ENCODE results near the gene MTG2. TPM values are rescaled to one million over a fixed set of nuclear protein-coding genes. Genes with fewer than 3 reads are reported as not detected.
A peak's percentile ranks its signal among the peaks of the same experiment; 100 is the strongest.

MTG2 gene
- total and polyA plus RNA-seq, 2 of the 13 experiments (the other 11 are each of a cell fraction or from before 2014, with no cell fraction given): 20.4 to 37.8 TPM

- TF ChIP-seq, protein P1, sequence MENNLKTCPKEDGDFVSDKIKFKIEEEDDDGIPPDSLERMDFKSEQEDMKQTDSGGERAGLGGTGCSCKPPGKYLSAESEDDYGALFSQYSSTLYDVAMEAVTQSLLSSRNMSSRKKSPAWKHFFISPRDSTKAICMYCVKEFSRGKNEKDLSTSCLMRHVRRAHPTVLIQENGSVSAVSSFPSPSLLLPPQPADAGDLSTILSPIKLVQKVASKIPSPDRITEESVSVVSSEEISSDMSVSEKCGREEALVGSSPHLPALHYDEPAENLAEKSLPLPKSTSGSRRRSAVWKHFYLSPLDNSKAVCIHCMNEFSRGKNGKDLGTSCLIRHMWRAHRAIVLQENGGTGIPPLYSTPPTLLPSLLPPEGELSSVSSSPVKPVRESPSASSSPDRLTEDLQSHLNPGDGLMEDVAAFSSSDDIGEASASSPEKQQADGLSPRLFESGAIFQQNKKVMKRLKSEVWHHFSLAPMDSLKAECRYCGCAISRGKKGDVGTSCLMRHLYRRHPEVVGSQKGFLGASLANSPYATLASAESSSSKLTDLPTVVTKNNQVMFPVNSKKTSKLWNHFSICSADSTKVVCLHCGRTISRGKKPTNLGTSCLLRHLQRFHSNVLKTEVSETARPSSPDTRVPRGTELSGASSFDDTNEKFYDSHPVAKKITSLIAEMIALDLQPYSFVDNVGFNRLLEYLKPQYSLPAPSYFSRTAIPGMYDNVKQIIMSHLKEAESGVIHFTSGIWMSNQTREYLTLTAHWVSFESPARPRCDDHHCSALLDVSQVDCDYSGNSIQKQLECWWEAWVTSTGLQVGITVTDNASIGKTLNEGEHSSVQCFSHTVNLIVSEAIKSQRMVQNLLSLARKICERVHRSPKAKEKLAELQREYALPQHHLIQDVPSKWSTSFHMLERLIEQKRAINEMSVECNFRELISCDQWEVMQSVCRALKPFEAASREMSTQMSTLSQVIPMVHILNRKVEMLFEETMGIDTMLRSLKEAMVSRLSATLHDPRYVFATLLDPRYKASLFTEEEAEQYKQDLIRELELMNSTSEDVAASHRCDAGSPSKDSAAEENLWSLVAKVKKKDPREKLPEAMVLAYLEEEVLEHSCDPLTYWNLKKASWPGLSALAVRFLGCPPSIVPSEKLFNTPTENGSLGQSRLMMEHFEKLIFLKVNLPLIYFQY (CRISPR knock-in tag; IDR thresholded peaks at IDR 0.05; ENCODE audit: borderline replicate concordance): peak; percentile 60; the same call in 1 of the 2 replicates
- peak; percentile 59; the same call in 1 of the 2 replicates for TF ChIP-seq ZBTB20 (CRISPR knock-in tag; IDR thresholded peaks at IDR 0.05; ENCODE audit: borderline replicate concordance, low read depth)
- TF ChIP-seq ZMYM4 (CRISPR knock-in tag; IDR thresholded peaks at IDR 0.05): peak; percentile 47; the same call in 1 of the 2 replicates
- no peak for TF ChIP-seq SMAD1 (CRISPR knock-in tag; IDR thresholded peaks at IDR 0.05; ENCODE audit: borderline replicate concordance, low read depth)
- TF ChIP-seq HDAC2 (CRISPR knock-in tag; IDR thresholded peaks at IDR 0.05): peak; percentile 55; the same call in 1 of the 2 replicates
- TF ChIP-seq HDAC1 (CRISPR knock-in tag; IDR thresholded peaks at IDR 0.05): peak; percentile 65
- peak; percentile 74 for TF ChIP-seq KLF6 (CRISPR knock-in tag; IDR thresholded peaks at IDR 0.05)
- TF ChIP-seq NFIB (CRISPR knock-in tag; IDR thresholded peaks at IDR 0.05; ENCODE audit: borderline replicate concordance): no peak
- TF ChIP-seq FOXK2 (IDR thresholded peaks at IDR 0.05): peak; percentile 72
- TF ChIP-seq ZFP36L1 (CRISPR knock-in tag; IDR thresholded peaks at IDR 0.05): peak; percentile 79; the same call in 1 of the 2 replicates
- TF ChIP-seq, protein P2, sequence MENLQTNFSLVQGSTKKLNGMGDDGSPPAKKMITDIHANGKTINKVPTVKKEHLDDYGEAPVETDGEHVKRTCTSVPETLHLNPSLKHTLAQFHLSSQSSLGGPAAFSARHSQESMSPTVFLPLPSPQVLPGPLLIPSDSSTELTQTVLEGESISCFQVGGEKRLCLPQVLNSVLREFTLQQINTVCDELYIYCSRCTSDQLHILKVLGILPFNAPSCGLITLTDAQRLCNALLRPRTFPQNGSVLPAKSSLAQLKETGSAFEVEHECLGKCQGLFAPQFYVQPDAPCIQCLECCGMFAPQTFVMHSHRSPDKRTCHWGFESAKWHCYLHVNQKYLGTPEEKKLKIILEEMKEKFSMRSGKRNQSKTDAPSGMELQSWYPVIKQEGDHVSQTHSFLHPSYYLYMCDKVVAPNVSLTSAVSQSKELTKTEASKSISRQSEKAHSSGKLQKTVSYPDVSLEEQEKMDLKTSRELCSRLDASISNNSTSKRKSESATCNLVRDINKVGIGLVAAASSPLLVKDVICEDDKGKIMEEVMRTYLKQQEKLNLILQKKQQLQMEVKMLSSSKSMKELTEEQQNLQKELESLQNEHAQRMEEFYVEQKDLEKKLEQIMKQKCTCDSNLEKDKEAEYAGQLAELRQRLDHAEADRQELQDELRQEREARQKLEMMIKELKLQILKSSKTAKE (CRISPR knock-in tag; IDR thresholded peaks at IDR 0.05; ENCODE audit: borderline replicate concordance): no peak
- 0 out of 2 replicates have a peak, but pooled peaks have one; percentile 29 for TF ChIP-seq JUND (CRISPR knock-in tag; IDR thresholded peaks at IDR 0.05)
- TF ChIP-seq PLRG1 (conservative IDR thresholded peaks at IDR 0.05): no peak
- TF ChIP-seq ZSCAN9 (CRISPR knock-in tag; IDR thresholded peaks at IDR 0.05; ENCODE audit: borderline replicate concordance): peak; percentile 24; the same call in 1 of the 2 replicates
- peak; percentile 63 for TF ChIP-seq MAFF (IDR thresholded peaks at IDR 0.05; ENCODE audit: low read depth, low read length)
- TF ChIP-seq ZNF614 (CRISPR knock-in tag; IDR thresholded peaks at IDR 0.05; ENCODE audit: borderline replicate concordance): peak; percentile 55; the same call in 1 of the 2 replicates
- peak; percentile 48; the same call in 1 of the 2 replicates for TF ChIP-seq ARNT2 (CRISPR knock-in tag; IDR thresholded peaks at IDR 0.05; ENCODE audit: low read depth)
- TF ChIP-seq ZNF484 (CRISPR knock-in tag; IDR thresholded peaks at IDR 0.05; ENCODE audit: borderline replicate concordance, low read depth): no peak
- TF ChIP-seq ZHX1 (CRISPR knock-in tag; IDR thresholded peaks at IDR 0.05; ENCODE audit: low read depth): 0 out of 2 replicates have a peak, but pooled peaks have one; percentile 66
- TF ChIP-seq RBM22 (optimal IDR thresholded peaks at IDR 0.05; ENCODE audit: low read length): peak; percentile 97
- no peak for TF ChIP-seq NFYB (CRISPR knock-in tag; IDR thresholded peaks at IDR 0.05)
- TF ChIP-seq ZKSCAN5 (CRISPR knock-in tag; IDR thresholded peaks at IDR 0.05): 0 out of 2 replicates have a peak, but pooled peaks have one; percentile 19
- 0 out of 2 replicates have a peak, but pooled peaks have one; percentile 26 for TF ChIP-seq ZNF451 (CRISPR knock-in tag; IDR thresholded peaks at IDR 0.05)
These were observed 48.0 kb upstream of the MTG2 start (continued) for GRCh38 chr20:62134735-62135231.

All from HepG2 (cell line).